HG03432 (cell line): ENCODE results near the gene RAI14.
"Not testable (repeated sequence)": the region's sequence is repeated elsewhere in the genome, so short reads cannot be mapped to it uniquely, and the experiment has no call there.

Experiments
- ATAC-seq: cut with Tn5 transposase; IDR thresholded peaks from one replicate; pipeline ENCODE4 v1.9.1; 2021; ENCODE audit warnings: mild to moderate bottlenecking, moderate library complexity; ENCODE audit not compliant: unreplicated experiment

The RAI14 gene

DNA sequence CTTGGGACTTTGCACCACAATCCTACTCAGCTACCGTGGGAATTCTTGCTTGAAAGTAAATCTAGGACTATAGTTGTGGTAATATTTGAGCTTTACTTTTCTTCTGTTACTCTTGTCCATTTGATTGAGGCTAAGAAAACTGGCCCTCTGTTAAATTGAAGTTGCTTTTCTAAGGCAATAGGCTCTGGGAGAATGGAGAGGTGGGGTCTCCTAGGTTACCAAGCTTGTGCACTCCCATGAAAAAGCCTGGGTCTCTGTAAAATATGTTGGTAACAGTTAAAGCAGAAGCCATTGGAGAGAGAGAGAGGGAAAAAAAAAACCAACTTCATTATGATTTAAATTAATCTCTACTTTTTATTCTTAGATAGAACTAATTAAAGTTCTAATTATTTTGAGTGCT is 68.6 kb downstream of the RAI14 start:
- no peak for ATAC-seq

DNA sequence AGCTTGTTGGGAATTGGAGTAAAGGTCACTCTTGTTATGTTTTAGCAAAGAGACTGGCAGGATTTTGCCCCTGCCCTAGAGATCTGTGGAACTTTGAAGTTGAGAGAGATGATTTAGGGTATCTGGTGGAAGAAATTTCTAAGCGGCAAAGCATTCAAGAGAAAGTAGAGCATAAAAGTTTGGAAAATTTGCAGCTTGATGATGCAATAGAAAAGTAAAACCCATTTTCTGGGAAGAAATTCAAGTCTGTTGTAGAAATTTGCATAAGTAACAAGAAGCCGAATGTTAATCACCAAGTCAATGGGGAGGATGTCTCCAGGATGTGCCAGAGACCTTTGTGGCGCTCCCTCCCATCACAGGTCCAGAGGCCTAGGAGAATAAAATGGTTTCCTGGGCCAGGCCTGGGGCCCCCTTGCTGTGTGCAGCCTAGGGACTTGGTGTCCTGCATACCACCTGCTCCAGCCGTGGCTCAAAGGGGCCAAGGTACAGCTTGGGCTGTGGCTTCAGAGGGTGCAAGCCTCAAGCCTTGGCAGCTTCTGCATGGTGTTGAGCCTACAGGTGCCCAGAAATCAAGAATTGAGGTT is 71.1 kb downstream of the RAI14 start:
- ATAC-seq: not testable (repeated sequence)

DNA sequence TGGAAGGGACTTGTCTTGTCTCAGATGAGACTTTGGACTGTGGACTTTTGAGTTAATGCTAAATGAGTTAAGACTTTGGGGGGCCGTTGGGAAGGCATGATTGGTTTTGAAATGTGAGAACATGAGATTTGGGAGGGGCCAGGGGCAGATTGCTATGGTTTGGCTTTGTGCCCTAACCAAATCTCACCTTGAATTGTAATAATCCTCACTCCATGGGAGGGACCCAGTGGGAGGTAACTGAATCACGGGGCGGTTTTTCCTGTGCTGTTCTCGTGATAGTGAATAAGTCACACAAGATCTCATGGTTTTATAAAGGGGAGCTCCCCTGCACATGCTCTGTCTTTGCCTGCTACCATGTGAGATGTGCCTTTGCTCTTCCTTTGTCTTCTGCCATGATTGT is 72.1 kb downstream of the RAI14 start:
- no peak for ATAC-seq

DNA sequence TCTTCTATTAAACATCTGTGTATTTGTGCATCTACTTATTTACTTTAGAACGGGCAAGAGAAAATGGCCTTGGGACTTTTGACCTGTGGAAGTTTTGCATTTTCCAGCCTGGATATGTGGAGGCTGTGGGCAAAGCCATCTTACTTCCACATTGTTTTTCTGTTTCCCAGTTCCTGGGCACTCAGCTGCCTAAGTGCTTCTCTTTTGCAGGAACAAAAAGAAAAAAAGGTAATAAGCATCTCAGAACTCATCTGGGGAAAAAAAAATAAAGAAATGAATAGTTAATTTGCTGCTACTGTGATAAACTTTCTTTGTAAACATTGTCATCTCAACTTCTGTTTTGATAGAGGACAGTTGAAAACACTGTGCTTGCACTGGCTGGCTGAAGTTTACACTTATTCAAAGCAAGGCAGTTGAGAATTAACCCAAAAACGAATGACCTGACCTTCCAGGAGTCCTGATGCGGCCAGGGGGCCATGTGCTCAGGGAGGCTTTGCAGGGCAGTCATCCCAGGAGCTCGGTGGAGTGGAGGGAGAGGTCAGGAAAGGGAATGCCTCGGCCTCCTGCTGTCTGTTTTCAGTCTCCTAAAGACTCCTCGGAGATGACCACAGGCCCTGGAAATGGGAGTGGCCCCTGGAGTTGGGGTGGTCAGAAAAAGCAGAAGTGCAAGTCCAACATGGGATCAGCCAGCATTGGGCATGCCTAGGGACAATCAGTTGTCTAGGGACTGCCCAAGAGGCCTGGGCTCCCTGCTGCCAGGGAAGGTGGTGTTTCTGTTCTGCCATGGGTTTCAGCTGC is 75.5 kb downstream of the RAI14 start:
- ATAC-seq: no peak

DNA sequence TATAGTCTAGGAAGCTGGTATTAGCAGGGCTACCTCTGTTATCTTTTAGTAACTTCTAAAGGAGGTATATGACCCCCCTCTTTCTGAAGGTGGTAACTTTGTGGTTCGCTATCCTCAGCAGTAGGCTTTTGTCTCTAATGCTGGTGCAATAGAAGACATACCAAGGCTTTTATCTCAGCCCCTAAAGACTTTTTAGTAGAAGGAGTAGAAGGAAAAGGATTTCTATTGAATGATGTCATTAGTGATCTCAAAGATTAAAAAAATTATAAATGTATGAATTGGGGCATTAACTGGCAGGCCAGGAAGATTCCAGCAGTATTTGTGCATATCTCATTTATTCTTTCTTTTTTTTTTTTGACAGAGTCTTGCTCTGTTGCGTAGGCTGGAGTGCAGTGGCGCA is 78.2 kb downstream of the RAI14 start:
- ATAC-seq: no peak

DNA sequence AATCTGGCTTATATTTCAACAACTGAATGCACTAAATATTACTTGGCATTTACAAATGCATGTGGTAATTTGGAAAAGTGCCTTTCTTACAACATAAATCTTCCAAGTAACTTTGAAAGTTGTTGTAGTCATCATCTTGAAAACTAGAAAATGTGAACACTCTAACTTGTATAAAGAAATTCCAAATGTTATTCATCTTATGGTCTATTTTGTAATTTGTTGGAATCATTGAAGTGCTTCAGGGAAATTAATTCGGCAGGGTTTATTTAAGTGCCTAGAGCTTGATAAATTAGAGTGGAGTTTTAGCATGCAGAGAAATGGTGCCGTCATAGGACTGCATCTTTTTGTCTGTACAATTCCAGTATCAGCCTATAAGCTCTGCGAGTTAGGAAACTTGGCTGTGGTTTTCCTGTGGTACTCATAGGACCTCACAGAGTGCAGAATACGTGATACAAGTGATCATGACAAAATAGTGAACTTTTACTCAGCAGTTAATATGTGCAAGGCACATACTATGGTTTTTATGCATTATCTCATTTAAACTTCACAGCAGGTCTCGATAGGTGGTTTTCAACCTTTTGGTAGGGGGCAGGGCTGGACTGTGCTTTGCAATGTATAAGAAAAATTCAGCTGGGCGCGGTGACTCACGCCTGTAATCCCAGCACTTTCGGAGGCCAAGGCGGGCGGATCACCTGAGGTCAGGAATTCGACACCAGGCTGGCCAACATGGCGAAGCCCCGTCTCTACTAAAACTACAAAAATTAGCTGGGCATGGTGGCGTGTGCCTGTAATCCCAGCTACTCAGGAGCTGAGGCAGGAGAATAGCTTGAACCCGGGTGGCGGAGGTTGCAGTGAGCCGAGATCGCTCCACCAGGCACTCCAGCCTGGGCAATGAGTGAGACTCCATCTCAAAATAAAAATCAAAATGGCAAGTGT is 79.6 kb downstream of the RAI14 start:
- no peak for ATAC-seq

DNA sequence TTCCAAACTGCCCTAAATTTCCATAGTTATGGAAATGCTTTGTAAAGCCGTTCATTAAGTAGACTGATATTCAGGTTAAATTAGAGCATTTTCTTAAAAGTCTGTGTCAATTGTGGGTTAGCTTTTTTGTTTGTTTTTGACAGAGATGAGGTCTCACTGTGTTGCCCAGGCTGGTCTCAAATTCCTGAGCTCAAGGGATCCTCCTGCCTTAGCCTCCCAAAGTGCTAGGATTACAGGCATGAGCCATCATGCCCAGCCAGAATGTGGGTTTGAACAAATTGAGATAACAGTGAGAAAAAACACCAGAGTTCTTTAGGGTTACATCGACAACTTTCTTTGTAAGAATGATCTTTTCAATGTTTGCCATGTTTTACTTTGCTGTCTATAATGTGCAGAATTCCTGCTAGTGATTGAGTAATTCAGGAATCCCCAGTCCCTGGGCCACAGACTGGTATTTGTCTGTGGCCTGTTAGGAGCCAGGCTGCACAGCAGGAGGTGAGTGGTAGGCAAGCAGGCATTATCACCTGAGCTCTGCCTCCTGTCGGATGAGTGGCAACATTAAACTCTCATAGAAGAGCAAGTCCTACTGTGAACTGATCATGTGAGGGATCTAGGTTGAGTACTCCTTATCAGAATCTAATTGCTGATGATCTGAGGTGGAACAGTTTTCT is 80.5 kb downstream of the RAI14 start:
- no peak for ATAC-seq

DNA sequence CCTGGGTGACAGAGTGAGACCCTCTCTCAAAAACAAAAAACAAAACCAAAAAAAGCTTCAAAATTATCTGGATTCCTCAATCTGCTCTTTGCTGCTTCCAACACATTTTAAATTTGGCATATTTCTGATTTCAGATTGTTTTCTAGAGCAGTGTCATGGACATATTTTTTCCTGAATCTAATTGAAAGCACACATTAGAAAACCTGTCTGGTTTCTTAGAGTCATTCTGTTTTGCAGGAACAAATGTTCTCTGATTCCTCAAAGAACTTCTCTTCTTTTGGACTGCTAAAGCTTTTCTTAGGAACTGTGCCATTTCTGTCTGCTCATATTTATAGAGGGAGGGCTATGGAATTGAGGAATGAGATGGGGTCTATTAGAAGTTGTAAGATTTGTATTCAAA is 81.6 kb downstream of the RAI14 start:
- ATAC-seq: no peak

DNA sequence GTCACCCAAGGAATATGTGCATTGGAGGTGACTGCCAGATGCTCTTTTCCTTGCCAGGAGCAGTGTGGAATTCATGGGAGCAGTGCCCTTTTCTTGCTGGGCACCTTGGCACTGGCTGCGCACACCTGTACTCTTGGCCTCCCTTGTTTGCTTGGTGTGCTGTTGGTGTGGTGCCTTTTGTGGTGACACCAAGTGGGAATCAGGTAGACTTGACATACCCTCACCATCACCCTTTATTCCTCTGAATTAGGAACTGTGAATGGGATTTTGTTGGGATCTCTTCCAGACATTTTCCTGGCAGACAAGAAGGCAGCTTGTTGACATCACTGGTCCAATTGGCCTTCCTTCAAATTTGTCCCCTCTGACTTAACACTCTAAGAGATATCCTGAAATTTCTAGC is 82.3 kb downstream of the RAI14 start:
- ATAC-seq: no peak

DNA sequence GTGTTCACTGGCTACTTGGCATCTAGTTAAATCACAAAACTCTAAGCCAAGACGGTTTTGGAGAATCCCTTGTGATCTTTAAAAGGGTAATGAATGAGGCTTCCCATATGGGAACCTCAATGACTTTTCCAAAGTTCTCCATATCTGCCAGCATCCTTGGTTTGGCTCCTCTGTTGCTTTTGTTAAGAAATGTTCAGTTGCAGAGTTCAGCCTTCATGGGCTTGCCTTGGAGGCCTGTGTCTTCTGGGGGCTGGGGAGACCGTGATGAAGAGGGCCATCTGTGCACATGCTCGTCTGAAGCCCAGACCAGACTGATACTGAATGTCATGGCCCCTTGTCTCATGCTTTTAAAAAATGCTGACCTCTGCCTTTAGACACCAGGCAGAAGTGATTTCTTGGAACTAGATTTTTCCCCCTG is 84.3 kb downstream of the RAI14 start:
- no peak for ATAC-seq

DNA sequence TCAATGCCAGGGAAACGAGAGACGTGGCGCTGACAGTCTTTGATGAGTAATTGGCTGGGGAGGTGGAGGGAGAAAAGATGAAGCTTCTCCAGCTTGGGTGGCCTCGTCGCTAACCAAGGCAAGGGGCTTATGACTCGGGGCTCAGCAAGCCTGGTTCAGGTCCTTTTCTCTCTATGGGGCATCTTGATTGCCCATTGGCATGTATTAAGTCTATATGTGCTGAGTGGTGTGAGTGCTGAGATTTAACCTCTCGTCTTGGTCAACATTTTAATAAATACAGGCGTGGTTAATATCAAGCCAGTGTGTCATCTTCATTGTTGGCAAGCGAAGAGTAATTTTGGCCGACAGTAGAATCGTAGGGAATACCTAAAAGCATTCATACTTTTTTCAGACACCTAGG is 85.9 kb downstream of the RAI14 start:
- ATAC-seq: no peak

DNA sequence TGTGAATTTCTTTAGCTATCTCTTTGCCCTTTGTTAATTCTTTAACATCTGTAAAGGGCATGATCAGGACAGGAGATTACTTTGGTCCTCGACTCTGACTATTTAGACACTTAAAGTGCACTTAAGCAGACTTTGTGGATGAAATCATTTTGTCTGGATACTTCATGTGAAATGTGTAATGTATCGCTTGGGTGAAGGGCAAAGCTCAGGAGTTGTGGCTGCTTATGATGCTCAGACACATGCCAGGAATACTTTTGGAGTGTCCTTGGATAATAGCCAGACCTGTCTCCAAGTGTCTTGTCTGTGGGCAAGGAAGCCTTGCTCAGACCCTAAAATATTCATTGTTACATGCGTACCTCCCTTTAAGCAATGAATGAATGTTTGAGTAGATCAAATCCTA is 87.8 kb downstream of the RAI14 start:
- ATAC-seq: no peak

DNA sequence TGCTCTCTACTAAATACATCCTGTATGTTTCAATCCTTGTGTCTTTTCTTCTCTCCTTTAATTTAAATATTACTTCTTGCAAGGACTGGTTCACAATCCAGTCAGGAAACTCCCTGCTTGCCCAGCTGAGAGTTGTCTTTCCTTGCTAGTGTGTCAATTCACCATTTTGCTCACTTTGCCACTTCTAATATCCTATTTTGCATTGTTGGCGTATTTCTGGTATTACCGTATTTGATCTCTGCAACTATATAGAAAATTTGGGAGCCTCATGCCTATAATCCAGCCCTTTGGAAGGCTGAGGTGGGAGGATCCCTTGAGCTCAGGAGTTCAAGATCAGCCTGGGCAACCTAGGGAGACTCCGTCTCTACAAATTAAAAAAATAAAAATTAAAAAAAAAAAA is 92.3 kb downstream of the RAI14 start:
- ATAC-seq: no peak

DNA sequence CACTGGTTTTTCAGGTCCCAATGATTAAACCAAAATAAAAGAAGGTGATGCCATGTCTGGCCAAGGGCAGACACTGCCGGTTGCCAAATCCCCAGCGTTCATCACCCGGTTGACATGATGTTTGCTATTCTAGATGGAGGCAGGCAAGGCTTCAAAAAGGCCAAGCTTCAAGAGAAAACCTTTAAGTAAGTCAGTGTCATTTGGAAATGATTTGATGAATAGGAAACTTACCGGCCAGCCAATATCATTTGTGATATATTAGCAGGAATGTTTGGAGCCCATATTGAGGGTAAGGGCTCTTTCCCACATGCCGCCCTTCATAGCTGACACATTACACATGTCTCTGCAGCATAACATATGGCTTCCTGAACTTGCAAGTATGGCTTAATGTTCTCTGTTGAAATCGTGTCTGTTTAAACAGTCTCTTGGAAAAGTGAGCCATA is 93.3 kb downstream of the RAI14 start:
- ATAC-seq: no peak

DNA sequence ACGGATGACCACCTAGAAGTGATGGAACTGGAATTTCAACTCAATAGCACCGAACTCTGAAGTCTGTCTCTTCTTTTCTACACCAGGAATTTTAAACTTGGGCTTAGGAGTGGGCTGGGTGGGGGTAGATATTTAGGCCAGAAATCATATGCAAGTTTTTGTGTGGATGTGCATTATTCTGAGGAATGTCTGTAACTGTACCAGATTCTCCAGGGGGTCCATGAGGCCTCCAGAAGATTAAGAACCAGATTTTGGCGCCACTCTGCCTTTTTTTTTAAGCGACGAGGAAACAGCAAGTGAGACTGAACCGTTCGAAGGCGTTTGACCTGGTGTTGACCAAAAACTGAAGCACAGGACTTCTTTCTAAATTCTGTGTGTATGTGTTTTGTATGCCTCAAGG is 94.1 kb downstream of the RAI14 start:
- no peak for ATAC-seq

DNA sequence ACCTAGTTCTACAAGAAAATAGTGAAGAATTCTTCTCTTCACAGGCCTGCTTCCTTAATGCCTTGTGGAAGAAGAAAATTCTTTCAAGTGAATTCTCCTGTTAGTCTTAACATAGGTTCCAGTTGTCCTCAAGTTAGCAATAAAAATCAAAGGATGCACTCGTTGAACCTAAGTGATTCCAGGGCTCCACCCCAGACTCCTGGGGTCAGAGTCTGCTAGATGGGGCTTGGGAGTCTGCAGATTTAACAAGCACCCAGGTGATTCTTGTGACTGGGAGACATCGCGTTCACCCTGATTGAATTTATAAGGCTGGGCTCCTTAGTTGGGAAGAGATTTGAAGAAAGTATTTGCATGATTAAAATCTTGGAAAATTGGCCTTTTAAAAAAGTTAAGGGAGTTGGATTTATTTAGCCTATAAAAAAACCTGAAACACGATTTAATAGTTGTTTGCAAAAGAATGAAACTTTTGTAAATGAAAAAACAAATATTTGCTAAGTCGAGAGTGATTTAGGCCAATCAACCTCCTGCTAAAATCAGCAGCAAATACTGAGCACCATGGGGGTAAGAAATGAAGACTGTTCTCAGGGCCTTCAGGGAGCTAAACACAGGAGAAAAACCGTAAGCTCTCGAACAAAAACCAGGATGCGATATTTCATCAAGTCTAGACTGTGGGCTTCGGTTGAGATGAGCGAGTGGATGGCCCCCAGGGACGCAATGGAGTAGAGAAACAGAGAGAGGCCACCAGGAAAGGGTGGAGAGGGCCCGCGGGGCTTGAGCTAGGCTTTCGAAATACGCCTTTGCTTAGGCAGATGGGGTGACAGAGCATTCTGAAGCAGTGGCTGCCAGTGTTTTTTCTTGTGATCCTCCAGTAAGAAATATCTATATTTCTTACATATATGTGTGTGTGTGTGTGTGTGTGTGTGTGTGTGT is 95.9 kb downstream of the RAI14 start:
- no peak for ATAC-seq

DNA sequence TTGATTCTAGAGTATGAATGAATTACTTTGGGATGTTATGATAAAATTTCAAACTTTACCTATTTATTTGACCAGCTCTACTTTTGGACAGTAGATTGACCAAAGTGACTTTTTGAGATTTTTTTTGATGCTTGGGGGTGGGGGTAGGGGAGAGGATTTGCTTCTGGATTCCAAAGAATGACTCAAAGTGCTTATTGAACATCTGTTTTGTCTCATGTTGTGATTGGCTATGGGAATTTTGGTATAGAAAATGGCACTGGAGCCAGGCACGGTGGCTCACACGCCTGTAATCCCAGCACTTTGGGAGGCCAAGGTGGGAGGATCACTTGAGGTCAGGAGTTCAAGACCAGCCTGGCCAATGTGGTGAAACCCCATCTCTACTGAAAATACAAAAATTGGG is 97.1 kb downstream of the RAI14 start:
- not testable (repeated sequence) for ATAC-seq

DNA sequence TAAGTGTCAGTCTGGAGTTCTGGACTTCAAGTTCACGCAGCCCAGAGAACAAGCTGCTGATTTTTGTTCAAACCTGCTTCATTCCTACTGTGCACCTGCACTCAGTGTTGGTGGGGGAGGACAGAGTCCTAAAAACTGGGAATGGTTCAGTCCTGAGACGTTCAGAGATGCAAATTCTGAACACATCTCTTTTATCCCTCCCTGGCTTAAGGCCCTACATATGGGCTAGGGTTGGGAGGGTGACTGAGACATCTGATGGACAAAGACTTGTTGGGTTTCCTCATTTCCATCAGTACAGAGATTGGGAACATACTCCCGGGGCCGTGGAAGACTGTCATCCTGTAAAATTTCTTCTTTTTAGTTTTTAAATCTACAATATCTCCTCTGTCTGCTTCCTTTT is 99.8 kb downstream of the RAI14 start:
- ATAC-seq: no peak

DNA sequence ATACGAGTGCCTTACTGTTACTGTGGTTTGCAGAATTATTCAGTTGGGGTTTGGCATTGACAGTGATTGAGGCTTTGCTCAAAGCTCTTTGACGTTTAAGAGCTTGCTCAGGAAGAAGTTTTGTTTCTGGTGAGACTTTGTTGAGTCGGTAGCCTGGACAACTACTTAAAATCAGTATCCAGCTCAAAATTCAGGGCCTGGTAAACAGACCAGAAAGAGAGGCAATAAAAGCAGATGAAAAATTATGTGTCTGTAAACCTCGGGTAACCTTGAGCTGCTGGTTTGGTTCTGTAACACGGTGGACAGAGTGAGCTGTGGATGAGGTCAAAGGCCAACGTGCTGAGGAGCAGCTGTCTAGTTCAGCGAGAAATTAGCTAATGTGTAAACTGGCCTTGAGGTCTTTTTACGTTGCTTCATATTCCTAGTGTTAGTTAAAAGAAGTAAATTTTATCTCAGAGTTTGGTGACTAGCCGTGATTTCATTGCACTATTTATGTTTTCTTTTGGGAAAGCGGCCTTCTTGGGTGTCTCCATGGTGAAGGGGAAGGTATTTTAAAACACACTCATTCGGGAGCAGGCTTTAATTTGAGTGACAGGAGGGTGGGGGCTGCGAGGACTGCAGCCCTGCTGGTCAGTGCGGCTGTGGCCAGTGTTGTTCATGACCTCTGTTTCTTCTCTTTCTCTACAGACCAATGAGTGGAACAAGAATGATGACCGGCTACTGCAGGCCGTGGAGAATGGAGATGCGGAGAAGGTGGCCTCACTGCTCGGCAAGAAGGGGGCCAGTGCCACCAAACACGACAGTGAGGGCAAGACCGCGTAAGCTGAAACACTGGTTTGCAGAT is 100.9 kb downstream of the RAI14 start:
- no peak for ATAC-seq
